DOHH2 (cell line): ENCODE results near the gene WDR75.

ENCODE experiments used
- H3F3A ChIP-seq: fragments of 200-600 bp; sonication (generic), shearing (Covaris generic); 2 replicates; pipeline ENCODE4 v1.6.0; 2016; ENCODE audit warnings: antibody characterized with exemption, mild to moderate bottlenecking; ENCODE audit not compliant: control insufficient read depth, insufficient read depth
- H3K27ac ChIP-seq: fragments of 200-600 bp; sonication (generic); 2 replicates; pipeline ENCODE4 v1.5.1; 2014; ENCODE audit warnings: low read depth, mild to moderate bottlenecking, low read length, moderate library complexity
- H3K27me3 ChIP-seq: fragments of 200-600 bp; sonication (generic); 2 replicates; pipeline ENCODE4 v1.6.1; 2014; ENCODE audit warnings: mild to moderate bottlenecking, low read length, mixed read lengths; ENCODE audit not compliant: control insufficient read depth
- H3K36me3 ChIP-seq: fragments of 200-600 bp; sonication (generic); 2 replicates; pipeline ENCODE4 v1.6.1; 2014; ENCODE audit warnings: mild to moderate bottlenecking, low read length, moderate library complexity, mixed read lengths; ENCODE audit not compliant: control insufficient read depth
- H3K4me1 ChIP-seq: fragments of 200-600 bp; sonication (generic); 2 replicates; pipeline ENCODE4 v1.6.1; 2014; ENCODE audit warnings: mild to moderate bottlenecking, low read length, mixed read lengths; ENCODE audit not compliant: control insufficient read depth
- H3K4me2 ChIP-seq: fragments of 200-600 bp; sonication (generic); 2 replicates; pipeline ENCODE4 v1.6.0; 2014; ENCODE audit warnings: mild to moderate bottlenecking, low read length, moderate library complexity
- H3K4me3 ChIP-seq: fragments of 200-600 bp; sonication (generic); 2 replicates; pipeline ENCODE4 v1.5.1; 2014; ENCODE audit warnings: mild to moderate bottlenecking, low read length, mixed read lengths
- H3K79me2 ChIP-seq: fragments of 200-600 bp; sonication (generic); 2 replicates; pipeline ENCODE4 v1.6.1; 2014; ENCODE audit warnings: mild to moderate bottlenecking, low read length, mixed read lengths; ENCODE audit not compliant: control insufficient read depth
- H3K9me2 ChIP-seq: fragments of 200-600 bp; sonication (generic); replicated peaks from 2 replicates; pipeline ENCODE4 v1.6.1; 2014; ENCODE audit warnings: mild to moderate bottlenecking, low read length, mixed read lengths; ENCODE audit not compliant: control insufficient read depth
- H3K9me3 ChIP-seq: fragments of 200-600 bp; sonication (generic); 2 replicates; pipeline ENCODE4 v1.6.1; 2014; ENCODE audit warnings: antibody characterized with exemption, low read length, mixed read lengths; ENCODE audit not compliant: control insufficient read depth, insufficient read depth
- H4K20me1 ChIP-seq: fragments of 200-600 bp; sonication (generic); 2 replicates; pipeline ENCODE4 v1.6.0; 2014; ENCODE audit warnings: low read depth, mild to moderate bottlenecking, antibody characterized with exemption, low read length, moderate library complexity; ENCODE audit not compliant: control insufficient read depth, insufficient read depth
- CTCF ChIP-seq: fragments of 200-600 bp; sonication (generic); IDR thresholded peaks from one replicate; pipeline ENCODE4 v1.5.1; 2014; ENCODE audit warnings: antibody characterized with exemption, mild to moderate bottlenecking, low read depth, low read length; ENCODE audit not compliant: poor library complexity, severe bottlenecking
- EZH2phosphoT487 ChIP-seq: fragments of 200-600 bp; sonication (generic); IDR thresholded peaks from 2 replicates; pipeline ENCODE4 v1.6.1; 2017; ENCODE audit warnings: borderline replicate concordance, mild to moderate bottlenecking, antibody characterized with exemption, low read length, moderate library complexity, mixed read lengths

Gene WDR75

GRCh38 chr2:189402932-189403331, 38.3 kb upstream of the WDR75 start:
- no peaks in the 10 kb centered on the region for H3K27me3 ChIP-seq
- H3K4me3 ChIP-seq, result no peak overlapping the region
- H3K36me3 ChIP-seq, result no peaks in the 10 kb centered on the region
- H3F3A ChIP-seq, result no peaks in the 10 kb centered on the region
- no peaks in the 10 kb centered on the region for H3K9me3 ChIP-seq
- H4K20me1 ChIP-seq, result no peaks in the 10 kb centered on the region
- no peak overlapping the region for H3K4me2 ChIP-seq
- no peaks in the 10 kb centered on the region for H3K79me2 ChIP-seq
- no peaks in the 10 kb centered on the region for H3K9me2 ChIP-seq
- H3K27ac ChIP-seq, result no peak overlapping the region
- TF ChIP-seq EZH2phosphoT487 (no peak), CTCF (no peak)
- H3K4me1 ChIP-seq, result no peaks in the 10 kb centered on the region

GRCh38 chr2:189406586-189407233, 34.6 kb upstream of the WDR75 start:
- no peaks in the 10 kb centered on the region for H3F3A ChIP-seq
- no peak overlapping the region for H3K4me3 ChIP-seq
- H3K4me1 ChIP-seq, result no peaks in the 10 kb centered on the region
- H4K20me1 ChIP-seq, result no peaks in the 10 kb centered on the region
- no peaks in the 10 kb centered on the region for H3K9me3 ChIP-seq
- H3K79me2 ChIP-seq, result no peaks in the 10 kb centered on the region
- no peak overlapping the region for H3K4me2 ChIP-seq
- TF ChIP-seq CTCF, result no peak
- no peak for TF ChIP-seq EZH2phosphoT487
- no peak overlapping the region for H3K27ac ChIP-seq
- H3K27me3 ChIP-seq, result no peaks in the 10 kb centered on the region
- H3K36me3 ChIP-seq, result no peaks in the 10 kb centered on the region
- H3K9me2 ChIP-seq, result no peaks in the 10 kb centered on the region

- no peaks in the 10 kb centered on the region for H3K36me3 ChIP-seq
- no peaks in the 10 kb centered on the region for H3K79me2 ChIP-seq
- no peak overlapping the region for H3K4me3 ChIP-seq
- H3F3A ChIP-seq, result no peaks in the 10 kb centered on the region
- no peak overlapping the region for H3K27ac ChIP-seq
- H3K27me3 ChIP-seq, result no peaks in the 10 kb centered on the region
- H4K20me1 ChIP-seq, result no peaks in the 10 kb centered on the region
- TF ChIP-seq CTCF, result no peak
- no peak for TF ChIP-seq EZH2phosphoT487
- H3K9me3 ChIP-seq, result no peaks in the 10 kb centered on the region
- no peaks in the 10 kb centered on the region for H3K9me2 ChIP-seq
- no peak overlapping the region for H3K4me2 ChIP-seq
- no peaks in the 10 kb centered on the region for H3K4me1 ChIP-seq
These were observed 33.7 kb upstream of the WDR75 start for GRCh38 chr2:189407281-189408209.
